Measurements from ENCODE around the gene ERICH4. TPM values are rescaled to one million over a fixed set of nuclear protein-coding genes. Genes with fewer than 3 reads are reported as not detected.

Gene ERICH4
- total RNA-seq, 6 experiments from 2014 or later: not detected

GRCh38 chr19:41412953-41413352 lies 30.0 kb upstream of the ERICH4 start:
- H3K27me3 ChIP-seq: no peaks in the 10 kb centered on the region
- peaks cover 0 to 33% (median 13%) of the 10 kb centered on the region in 4 donors for H3K36me3 ChIP-seq
- no peak for DNase-seq
- WGBS (ENCODE audit: insufficient coverage, low coverage, low lambda C conversion rate, missing lambda C conversion rate): no CpG with 5 or more reads among the region's 5 CpGs
- no peak overlapping the region for H3K27ac ChIP-seq
- H3K9me3 ChIP-seq: no peaks in the 10 kb centered on the region
- ATAC-seq: no peak
- intact Hi-C loops (cut with DNase I): no loop called here
- no peak for TF ChIP-seq POLR2A (IDR thresholded peaks at IDR 0.05)
- no peak for TF ChIP-seq CTCF (IDR thresholded peaks at IDR 0.05)
- peaks cover 0 to 19% (median 8%) of the 10 kb centered on the region in 4 donors for H3K4me1 ChIP-seq
- no peak overlapping the region for H3K4me3 ChIP-seq

DNA sequence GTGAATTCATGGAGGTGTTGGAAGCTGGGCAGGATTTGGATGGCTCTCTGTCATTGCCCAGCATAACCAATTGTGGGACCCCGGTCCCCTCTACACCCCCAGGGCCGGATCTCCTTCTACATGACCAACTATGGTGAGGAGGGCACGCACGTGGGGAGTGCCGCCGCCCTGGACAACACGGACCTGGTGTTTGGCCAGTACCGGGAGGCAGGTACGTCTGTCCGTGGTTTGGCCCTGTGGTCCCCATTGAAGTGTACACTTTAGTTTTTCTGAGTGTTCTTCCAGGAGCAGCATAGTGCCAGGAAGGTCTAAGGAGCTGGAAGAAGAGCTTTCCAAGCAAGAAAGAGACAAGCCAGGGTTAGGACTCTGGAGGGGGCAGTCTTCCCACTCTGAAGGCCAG lies 29.0 kb upstream of the ERICH4 start:
- 97% methylated on average over 5 of the region's 10 CpGs for WGBS (ENCODE audit: insufficient coverage, low coverage, low lambda C conversion rate, missing lambda C conversion rate)
- no peak overlapping the region for H3K4me3 ChIP-seq
- ATAC-seq: no peak
- intact Hi-C loops (cut with DNase I): no loop called here
- no peak for TF ChIP-seq CTCF (IDR thresholded peaks at IDR 0.05)
- TF ChIP-seq POLR2A (IDR thresholded peaks at IDR 0.05): no peak
- no peak overlapping the region for H3K27ac ChIP-seq
- DNase-seq: no peak
- peaks cover 0 to 14% (median 6%) of the 10 kb centered on the region in 4 donors for H3K4me1 ChIP-seq
- H3K9me3 ChIP-seq: no peaks in the 10 kb centered on the region
- H3K36me3 ChIP-seq: peaks cover 0 to 43% (median 16%) of the 10 kb centered on the region in 4 donors
- H3K27me3 ChIP-seq: no peaks in the 10 kb centered on the region

- Histone ChIP-seq H3K4me1 (peaks cover 0 to 9% (median 3%) of the 10 kb centered on the region in 4 donors), H3K4me3 (no peak overlapping the region), H3K36me3 (peaks cover 0 to 48% (median 18%) of the 10 kb centered on the region in 4 donors), H3K9me3 (no peaks in the 10 kb centered on the region), H3K27ac (no peak overlapping the region), H3K27me3 (no peaks in the 10 kb centered on the region)
- ATAC-seq (no peak), DNase-seq (no peak)
- TF ChIP-seq POLR2A (IDR thresholded peaks at IDR 0.05) (no peak), CTCF (IDR thresholded peaks at IDR 0.05) (no peak)
- intact Hi-C loops (cut with DNase I): no loop called here
- 94% methylated on average over 6 of the region's 9 CpGs for WGBS (ENCODE audit: insufficient coverage, low coverage, low lambda C conversion rate, missing lambda C conversion rate)
Observed at GRCh38 chr19:41414461-41414860, 28.5 kb upstream of the ERICH4 start.

- peaks cover 0 to 2% (median 0%) of the 10 kb centered on the region in 4 donors for H3K4me1 ChIP-seq
- TF ChIP-seq CTCF (IDR thresholded peaks at IDR 0.05) (no peak), POLR2A (IDR thresholded peaks at IDR 0.05) (no peak)
- H3K27ac ChIP-seq: no peak overlapping the region
- DNase-seq: no peak
- no peak overlapping the region for H3K4me3 ChIP-seq
- no peaks in the 10 kb centered on the region for H3K9me3 ChIP-seq
- intact Hi-C loops (cut with DNase I): no loop called here
- 70% methylated on average over 4 of the region's 9 CpGs for WGBS (ENCODE audit: insufficient coverage, low coverage, low lambda C conversion rate, missing lambda C conversion rate)
- H3K36me3 ChIP-seq: peaks cover 0 to 55% (median 22%) of the 10 kb centered on the region in 4 donors
- H3K27me3 ChIP-seq: no peaks in the 10 kb centered on the region
- ATAC-seq: no peak
Observed at GRCh38 chr19:41415154-41415571, 27.8 kb upstream of the ERICH4 start.
